Medulla oblongata (tissue), 1 donor: ENCODE results near the gene RGS7.
"Not testable (repeated sequence)": the region's sequence is repeated elsewhere in the genome, so short reads cannot be mapped to it uniquely, and the experiment has no call there.

Experiments used
- DNase-seq: peaks from one replicate; pipeline ENCODE4 v3.0.0-alpha.2; 2015; ENCODE audit errors: extremely low spot score

The RGS7 gene

GRCh38 chr1:240784776-240785175 is 572.2 kb downstream of the RGS7 start:
- DNase-seq, result no peak

GRCh38 chr1:240783728-240784137 is 573.3 kb downstream of the RGS7 start:
- not testable (repeated sequence) for DNase-seq

DNA sequence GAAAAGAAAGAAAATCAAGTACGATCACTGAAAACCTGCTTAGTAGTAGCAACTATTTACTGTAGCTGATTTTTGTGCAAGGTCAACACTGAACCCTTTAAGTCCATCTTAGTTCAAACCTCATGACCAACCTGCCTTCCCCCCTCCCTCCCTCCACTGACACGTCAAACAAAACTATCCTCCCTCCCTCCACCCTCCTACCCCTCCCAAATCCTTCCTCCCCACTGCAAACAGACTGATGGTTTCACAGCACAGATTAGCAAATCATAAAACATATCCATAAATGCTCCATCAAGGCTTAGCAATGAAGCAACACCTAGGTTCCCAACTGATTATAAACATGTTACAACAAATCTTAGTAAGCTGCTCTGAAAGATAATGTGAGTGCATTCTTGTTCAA is 580.8 kb downstream of the RGS7 start:
- no peak for DNase-seq

GRCh38 chr1:240772131-240772530 is 584.9 kb downstream of the RGS7 start:
- no peak for DNase-seq

- DNase-seq, result no peak
Observed at GRCh38 chr1:240771450-240771849, 585.6 kb downstream of the RGS7 start.

- DNase-seq, result no peak
Observed at GRCh38 chr1:240768979-240769378, 588.0 kb downstream of the RGS7 start.

- DNase-seq, result no peak
Observed at GRCh38 chr1:240766831-240767230, 590.2 kb downstream of the RGS7 start.

- DNase-seq, result no peak
Observed at GRCh38 chr1:240765732-240766363, 591.2 kb downstream of the RGS7 start.

DNA sequence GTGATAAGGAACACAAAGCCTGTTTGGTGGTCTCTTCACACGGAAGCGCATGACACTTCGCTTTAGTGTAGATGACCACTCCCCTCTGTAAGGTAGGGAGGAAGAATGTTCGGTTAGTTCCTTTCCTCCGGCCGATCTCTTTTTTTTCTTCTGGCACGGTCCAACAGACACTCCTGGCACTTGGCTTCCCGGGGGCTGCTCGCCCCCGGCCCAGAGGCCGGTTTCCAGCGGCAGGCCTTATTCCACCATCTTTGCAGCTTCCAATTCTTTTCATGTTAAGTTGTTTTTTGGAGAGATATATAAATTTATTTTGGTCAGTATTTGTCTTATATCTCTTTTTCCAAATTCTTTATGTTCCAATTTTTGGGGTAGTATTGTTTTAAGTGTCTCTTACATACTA is 593.2 kb downstream of the RGS7 start:
- no peak for DNase-seq

DNA sequence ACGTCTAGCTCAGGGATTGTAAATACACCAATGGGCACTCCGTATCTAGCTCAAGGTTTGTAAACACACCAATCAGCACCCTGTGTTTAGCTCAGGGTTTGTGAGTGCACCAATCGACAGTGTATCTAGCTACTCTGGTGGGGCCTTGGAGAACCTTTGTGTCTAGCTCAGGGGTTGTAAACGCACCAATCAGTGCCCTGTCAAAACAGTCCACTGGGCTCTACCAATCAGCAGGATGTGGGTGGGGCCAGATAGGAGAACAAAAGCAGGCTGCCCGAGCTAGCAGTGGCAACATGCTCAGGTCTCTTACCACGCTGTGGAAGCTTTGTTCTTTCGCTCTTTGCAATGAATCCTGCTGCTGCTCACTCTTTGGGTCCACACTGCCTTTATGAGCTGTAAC is 593.9 kb downstream of the RGS7 start:
- DNase-seq, result not testable (repeated sequence)

DNA sequence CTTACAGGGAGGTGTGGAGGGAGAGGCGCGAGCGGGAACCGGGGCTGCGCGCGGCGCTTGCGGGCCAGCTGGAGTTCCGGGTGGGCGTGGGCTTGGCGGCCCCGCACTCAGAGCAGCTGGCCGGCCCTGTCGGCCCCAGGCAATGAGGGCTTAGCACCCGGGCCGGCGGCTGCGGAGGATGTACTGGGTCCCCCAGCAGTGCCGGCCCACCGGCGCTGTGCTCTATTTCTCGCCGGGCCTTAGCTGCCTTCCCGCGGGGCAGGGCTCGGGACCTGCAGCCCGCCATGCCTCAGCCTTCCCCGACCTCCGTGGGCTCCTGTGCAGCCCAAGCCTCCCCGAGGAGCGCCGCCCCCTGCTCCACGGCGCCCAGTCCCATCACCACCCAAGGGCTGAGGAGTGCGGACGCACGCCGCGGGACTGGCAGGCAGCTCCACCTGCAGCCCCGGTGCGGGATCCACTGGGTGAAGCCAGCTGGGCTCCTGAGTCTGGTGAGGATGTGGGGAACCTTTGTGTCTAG is 594.5 kb downstream of the RGS7 start:
- not testable (repeated sequence) for DNase-seq

DNA sequence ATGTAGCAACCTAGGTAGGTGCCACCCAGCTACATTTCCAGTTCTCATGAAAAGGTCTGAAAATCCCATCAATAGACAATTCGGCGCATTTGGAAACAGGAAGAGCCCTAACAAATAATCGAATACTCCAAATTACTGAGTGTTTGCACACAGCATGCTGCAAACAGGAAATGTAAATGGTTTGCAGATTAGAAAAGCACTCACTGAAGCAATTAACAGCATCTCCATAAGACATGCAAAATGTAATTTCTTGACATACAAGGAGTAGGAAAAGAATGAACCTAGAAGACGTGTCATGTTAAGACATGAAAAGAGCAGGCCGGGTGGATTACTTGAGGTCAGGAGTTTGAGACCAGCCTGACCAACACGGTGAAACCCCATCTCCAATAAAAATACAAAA is 598.2 kb downstream of the RGS7 start:
- not testable (repeated sequence) for DNase-seq

DNA sequence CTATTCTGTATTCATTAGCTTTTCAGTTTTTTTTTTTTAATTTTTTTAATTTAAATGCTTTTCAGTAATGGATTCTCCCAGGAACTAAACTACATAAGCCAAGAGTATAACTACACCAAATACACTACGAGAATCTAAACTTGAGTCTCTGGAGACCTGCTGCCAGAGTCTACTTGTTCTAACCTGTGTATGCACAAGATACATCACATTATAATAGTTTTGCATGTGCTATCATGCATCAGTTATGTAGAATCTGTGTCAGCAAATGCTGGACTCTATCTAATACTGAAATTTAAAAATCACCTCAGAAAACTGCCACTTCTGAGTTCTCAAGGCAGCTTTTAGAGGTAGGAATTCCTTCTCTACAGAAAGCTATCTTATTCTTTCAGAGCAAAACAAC is 598.7 kb downstream of the RGS7 start:
- no peak for DNase-seq

- DNase-seq, result no peak
Observed at GRCh38 chr1:240747907-240748306, 609.1 kb downstream of the RGS7 start.

- DNase-seq, result no peak
Observed at GRCh38 chr1:240743705-240744104, 613.3 kb downstream of the RGS7 start.

GRCh38 chr1:240739754-240740153 is 617.3 kb downstream of the RGS7 start:
- no peak for DNase-seq

DNA sequence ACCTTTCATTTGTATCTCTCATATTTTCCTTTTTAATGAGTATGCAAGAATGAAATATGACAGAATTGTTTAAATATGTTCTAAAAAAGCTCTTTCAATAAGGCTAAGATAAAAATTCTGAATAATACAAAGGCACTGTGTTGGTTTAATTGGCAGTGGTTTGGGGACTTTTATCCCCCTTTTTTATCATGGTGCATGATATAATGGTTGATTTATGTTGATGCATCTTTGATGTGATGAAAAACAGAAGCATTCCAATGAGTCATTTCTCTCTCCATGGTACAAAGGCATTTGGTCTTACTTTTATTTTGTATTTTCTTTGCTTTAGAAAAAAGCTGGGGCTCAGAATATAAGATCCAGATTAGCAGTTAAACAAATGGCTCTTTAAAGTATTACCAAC is 617.9 kb downstream of the RGS7 start:
- DNase-seq, result no peak

DNA sequence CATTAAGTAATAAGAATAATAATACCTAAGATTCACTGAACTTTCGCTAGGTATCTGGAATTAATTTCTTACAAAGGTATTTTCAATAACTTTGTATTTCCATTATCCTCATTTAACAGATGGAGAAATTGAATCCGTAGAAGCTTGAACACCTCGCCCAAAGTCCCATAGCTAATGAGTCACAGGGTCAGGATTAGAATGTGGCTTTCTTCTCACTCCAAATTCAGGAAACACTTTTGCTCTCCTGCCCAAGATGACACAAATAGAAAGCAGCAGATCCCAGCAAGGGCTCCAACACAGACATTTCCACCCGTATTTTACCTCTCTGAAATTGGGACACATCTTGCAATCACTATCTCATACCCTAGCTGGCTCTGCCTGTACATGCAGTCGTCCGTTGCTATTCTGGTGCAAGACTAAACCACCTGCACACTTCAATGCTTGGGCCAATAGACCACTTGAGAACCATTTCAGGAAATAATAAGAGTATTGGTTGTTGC is 619.2 kb downstream of the RGS7 start:
- DNase-seq, result no peak

DNA sequence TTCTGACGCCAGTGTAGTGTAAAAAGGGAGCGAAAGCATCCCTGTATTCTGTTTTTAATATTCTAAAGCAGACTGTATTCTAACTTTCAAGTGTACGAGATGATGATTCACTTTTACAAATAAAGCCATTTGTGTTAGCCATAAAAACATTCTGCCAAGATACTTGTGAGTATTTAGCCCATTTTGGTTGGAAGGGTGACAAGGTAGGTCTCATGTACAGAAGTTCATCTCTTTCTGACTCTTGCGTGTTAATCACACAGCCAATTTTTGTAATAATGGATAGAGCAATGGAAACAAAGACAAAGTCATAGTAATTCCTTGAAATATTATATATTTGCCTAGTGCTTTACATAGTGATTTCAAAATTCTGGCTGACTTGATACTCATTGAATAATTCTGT is 619.7 kb downstream of the RGS7 start:
- DNase-seq, result no peak

DNA sequence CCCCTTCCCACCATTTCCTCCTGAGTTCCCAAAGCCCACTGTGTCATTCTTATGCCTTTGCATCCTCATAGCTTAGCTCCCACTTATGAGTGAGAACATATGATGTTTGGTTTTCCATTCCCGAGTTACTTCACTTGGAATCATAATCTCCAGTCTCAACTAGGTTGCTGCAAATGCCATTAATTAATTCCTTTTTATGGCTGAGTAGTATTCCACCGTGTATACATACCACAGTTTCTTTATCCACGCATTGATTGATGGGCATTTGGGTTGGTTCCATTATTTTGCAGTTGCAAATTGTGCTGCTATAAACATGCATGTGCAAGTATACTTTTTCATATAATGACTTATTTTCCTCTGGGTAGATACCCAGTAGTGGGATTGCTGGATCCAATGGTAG is 622.3 kb downstream of the RGS7 start:
- DNase-seq, result not testable (repeated sequence)

DNA sequence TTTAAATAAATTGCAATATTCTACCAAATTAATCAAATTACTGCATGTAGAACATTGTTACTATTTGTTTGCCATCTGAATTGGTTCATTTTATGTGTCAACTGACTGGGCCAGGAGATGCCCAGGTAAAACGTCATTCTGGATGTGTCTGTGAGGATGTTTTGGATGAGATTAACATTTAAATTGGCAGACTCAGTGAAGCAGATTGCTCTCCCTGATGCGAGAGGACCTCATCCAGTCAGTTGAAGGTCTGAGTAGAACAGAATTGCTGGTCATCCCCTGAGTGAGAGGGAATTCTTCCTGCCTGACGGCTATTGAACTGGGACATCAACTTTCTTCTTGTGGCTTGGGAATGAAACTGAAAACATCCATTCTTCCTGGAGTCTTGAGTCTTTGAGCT is 623.0 kb downstream of the RGS7 start:
- DNase-seq, result no peak

- DNase-seq, result peak; percentile 55
Observed at GRCh38 chr1:240732390-240732789, 624.6 kb downstream of the RGS7 start.
